NCI-H510A (cell line): ENCODE results near the gene NAGPA.

Experiments
- DNase-seq: peaks from one replicate; lab custom pipeline; 2025; lab: John Stamatoyannopoulos, UW

NAGPA gene

GRCh38 chr16:5003211-5003610 is 30.5 kb downstream of the NAGPA start:
- DNase-seq: no peak

GRCh38 chr16:5002699-5003143 is 31.0 kb downstream of the NAGPA start:
- no peak for DNase-seq

- DNase-seq: no peak
Observed at GRCh38 chr16:5001986-5002385, 31.7 kb downstream of the NAGPA start.

GRCh38 chr16:5001571-5001970 is 32.2 kb downstream of the NAGPA start:
- no peak for DNase-seq

- DNase-seq: no peak
Observed at GRCh38 chr16:5000573-5001001, 33.1 kb downstream of the NAGPA start.

GRCh38 chr16:4994719-4995434 is 38.9 kb downstream of the NAGPA start:
- DNase-seq: no peak

- DNase-seq: no peak
Observed at GRCh38 chr16:4991754-4992153, 42.0 kb downstream of the NAGPA start.

- DNase-seq: no peak
Observed at GRCh38 chr16:4990415-4990814, 43.3 kb downstream of the NAGPA start.

GRCh38 chr16:4989391-4990006 is 44.2 kb downstream of the NAGPA start:
- no peak for DNase-seq

- no peak for DNase-seq
Observed at GRCh38 chr16:4988647-4989046, 45.1 kb downstream of the NAGPA start.

- no peak for DNase-seq
Observed at GRCh38 chr16:4987580-4988374, 46.0 kb downstream of the NAGPA start.

GRCh38 chr16:4987250-4987579 is 46.5 kb downstream of the NAGPA start:
- DNase-seq: no peak

GRCh38 chr16:4984174-4984990 is 49.4 kb downstream of the NAGPA start:
- DNase-seq: no peak

- DNase-seq: no peak
Observed at GRCh38 chr16:4982056-4982867, 51.5 kb downstream of the NAGPA start.

GRCh38 chr16:4981473-4981872 is 52.3 kb downstream of the NAGPA start:
- DNase-seq: no peak

GRCh38 chr16:4980691-4981090 is 53.0 kb downstream of the NAGPA start:
- no peak for DNase-seq

GRCh38 chr16:4979736-4980660 is 53.7 kb downstream of the NAGPA start:
- DNase-seq: no peak

GRCh38 chr16:4979164-4979563 is 54.6 kb downstream of the NAGPA start:
- DNase-seq: no peak

- DNase-seq: peak; percentile 26
Observed at GRCh38 chr16:4976611-4977145, 57.1 kb downstream of the NAGPA start.

- no peak for DNase-seq
Observed at GRCh38 chr16:4976079-4976478, 57.7 kb downstream of the NAGPA start.
